Upper lobe of right lung (tissue), 1 donor: ENCODE results near the gene PON2. TPM values are rescaled to one million over a fixed set of nuclear protein-coding genes. Genes with fewer than 3 reads are reported as not detected.
A peak's percentile ranks its signal among the peaks of the same experiment; 100 is the strongest.

Experiments used
- ATAC-seq: fragments of 200-7000 bp; cut with Tn5 transposase; one replicate; pipeline ENCODE4 v1.9.1; 2020; ENCODE audit warnings: mild to moderate bottlenecking, moderate library complexity
- DNase-seq: peaks from one replicate; pipeline ENCODE4 v3.0.0-alpha.2; 2020
- H3K27ac ChIP-seq: fragments of 200-600 bp; one replicate; pipeline ENCODE4 v1.8.0; 2022
- H3K27me3 ChIP-seq: fragments of 200-600 bp; one replicate; pipeline ENCODE4 v1.8.0; 2022; ENCODE audit warnings: mild to moderate bottlenecking
- H3K36me3 ChIP-seq: fragments of 200-600 bp; one replicate; pipeline ENCODE4 v1.8.0; 2022
- H3K4me1 ChIP-seq: fragments of 200-600 bp; one replicate; pipeline ENCODE4 v1.8.0; 2022
- H3K4me3 ChIP-seq: fragments of 200-600 bp; one replicate; pipeline ENCODE4 v1.8.0; 2022; ENCODE audit warnings: mild to moderate bottlenecking
- H3K9me3 ChIP-seq: fragments of 200-600 bp; one replicate; pipeline ENCODE4 v1.8.0; 2022
- intact Hi-C: fragments of 100-400 bp; cut with DNase I; formaldehyde crosslinking; loops from one replicate; pipeline ENCODE4 v1.11.0; 2022
- total RNA-seq: library from RNA; stranded (reverse); fragmentation: NEBNext Ultra II Directional; extraction: Animal tissue kit (Norgen Biotek cat#: 25700); gene quantifications from one replicate; pipeline ENCODE4 v1.2.1, GENCODE V29; 2021
- TF ChIP-seq, protein P1 (sequence below): fragments of 200-600 bp; IDR thresholded peaks from one replicate; pipeline ENCODE4 v1.8.0; 2022; ENCODE audit warnings: antibody characterized with exemption
- donor health status: DM: no; HTN: yes; CAD: no; lungs with severe emphysema.

The PON2 gene
- total RNA-seq, 1 donor from 2014 or later: 193 TPM

DNA sequence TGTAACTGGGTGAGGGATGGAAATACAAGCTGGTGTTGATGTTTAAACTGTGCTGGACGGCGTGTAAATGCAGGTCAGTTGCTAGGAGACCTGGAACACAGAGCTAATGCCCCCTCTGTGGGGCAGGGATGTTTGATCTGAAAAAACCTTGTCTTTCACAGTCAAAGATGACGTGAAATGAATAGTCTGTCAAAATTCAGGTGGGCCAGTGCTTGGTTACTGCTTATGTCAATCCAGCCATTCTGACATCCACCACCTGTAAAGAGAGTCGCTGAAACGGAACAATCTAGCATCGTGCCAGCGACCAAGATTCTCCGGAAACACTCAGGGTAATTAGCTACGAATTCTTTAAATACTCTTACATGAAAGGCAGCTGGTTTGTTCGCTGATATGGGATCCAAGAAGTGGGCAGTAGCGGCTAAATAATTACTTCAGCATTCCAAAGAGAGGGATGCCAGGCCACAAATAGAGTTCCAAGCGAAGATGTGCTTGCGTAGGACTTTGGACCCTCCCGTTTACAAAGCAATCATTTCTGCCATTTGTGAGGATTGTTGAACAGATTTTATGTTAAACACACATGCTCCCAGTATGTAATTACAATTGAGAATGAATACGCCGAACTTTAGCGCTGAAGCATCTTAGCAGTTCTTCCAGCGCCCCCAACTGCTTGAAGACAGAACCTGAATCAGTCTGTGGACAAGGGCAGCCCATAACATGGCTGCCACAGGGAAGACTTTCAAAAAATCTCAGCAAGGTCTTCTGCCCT lies 43.6 kb upstream of the PON2 start:
- Histone ChIP-seq H3K36me3 (no peaks in the 10 kb centered on the region), H3K27me3 (no peaks in the 10 kb centered on the region), H3K4me3 (peak overlapping the region; percentile 23), H3K27ac (no peak overlapping the region), H3K4me1 (no peaks in the 10 kb centered on the region), H3K9me3 (no peaks in the 10 kb centered on the region)
- DNase-seq (no peak), ATAC-seq (peak; percentile 78)
- TF ChIP-seq, protein P1, sequence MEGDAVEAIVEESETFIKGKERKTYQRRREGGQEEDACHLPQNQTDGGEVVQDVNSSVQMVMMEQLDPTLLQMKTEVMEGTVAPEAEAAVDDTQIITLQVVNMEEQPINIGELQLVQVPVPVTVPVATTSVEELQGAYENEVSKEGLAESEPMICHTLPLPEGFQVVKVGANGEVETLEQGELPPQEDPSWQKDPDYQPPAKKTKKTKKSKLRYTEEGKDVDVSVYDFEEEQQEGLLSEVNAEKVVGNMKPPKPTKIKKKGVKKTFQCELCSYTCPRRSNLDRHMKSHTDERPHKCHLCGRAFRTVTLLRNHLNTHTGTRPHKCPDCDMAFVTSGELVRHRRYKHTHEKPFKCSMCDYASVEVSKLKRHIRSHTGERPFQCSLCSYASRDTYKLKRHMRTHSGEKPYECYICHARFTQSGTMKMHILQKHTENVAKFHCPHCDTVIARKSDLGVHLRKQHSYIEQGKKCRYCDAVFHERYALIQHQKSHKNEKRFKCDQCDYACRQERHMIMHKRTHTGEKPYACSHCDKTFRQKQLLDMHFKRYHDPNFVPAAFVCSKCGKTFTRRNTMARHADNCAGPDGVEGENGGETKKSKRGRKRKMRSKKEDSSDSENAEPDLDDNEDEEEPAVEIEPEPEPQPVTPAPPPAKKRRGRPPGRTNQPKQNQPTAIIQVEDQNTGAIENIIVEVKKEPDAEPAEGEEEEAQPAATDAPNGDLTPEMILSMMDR: peak; percentile 48
- intact Hi-C loops: no loop called here

DNA sequence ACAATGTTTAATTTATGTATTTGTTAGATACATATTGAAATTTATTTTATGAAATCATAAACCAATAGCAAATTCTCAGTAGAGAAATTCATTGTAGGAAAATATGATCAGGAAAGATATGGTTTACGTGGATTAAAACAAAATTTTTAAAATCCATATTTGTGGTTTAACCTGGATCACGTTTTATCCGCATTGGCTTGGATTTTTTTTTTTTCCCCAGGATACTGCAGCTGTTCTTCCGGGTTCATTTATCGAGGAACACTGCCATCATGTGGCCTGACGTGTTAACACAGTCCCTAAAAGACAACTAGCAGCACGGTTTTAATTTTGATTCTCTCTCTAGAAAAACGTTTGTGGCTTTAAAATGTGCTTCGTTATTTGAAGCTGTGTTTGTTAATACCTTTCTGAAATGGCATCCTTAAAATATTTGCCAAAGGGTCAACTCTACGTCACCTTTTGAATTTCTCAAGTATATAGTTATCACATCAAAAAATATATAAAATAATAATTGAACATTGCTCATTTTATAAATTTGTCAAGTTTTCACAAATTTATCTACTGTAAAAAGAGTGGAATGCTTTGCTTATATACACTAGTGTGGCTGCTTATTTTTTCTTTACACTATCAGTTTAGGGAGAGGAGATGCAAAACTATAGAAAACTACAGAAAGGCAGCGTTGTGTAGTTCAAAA lies 42.2 kb upstream of the PON2 start:
- Histone ChIP-seq H3K27me3 (no peaks in the 10 kb centered on the region), H3K36me3 (no peaks in the 10 kb centered on the region), H3K27ac (no peak overlapping the region), H3K4me1 (no peaks in the 10 kb centered on the region), H3K9me3 (no peaks in the 10 kb centered on the region), H3K4me3 (no peak overlapping the region)
- ATAC-seq: peak; percentile 87
- no peak for DNase-seq
- TF ChIP-seq, protein P1: peak; percentile 86
- intact Hi-C loops: no loop called here

DNA sequence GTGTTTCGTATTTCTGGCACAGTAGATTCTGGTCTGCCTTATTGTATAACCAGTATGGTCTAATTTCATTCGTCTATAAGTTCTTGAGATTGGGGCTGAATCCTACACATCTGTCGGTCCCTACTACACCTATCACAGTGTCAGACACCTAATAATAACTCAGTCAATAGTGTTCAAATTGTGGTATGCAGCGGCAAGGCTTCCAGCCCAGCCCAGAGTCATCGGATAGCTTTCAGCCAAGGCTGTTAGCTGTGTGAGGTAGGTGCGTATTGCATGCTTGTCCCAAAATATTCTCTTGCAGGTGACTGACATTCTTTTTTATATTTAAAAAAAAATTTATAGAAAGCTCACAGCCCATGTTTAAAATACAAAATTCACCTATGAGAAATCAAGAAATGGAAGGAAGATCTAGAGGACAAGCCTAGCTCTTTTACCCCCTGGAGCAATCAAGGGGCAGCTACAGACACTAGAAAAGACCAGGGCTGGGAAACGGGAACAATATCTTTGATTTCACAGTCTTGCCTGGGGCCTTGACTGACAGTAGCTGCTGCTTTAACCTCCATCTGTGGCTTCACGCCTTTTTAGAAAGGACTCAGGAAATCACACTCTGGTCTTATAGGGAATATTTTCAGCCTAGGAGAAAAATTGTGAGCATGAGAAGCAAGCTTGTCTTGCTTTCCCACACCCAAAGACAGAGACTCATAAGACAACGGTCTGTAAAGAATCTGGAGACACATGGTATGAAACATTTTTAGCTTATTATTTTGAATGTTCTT lies 41.4 kb upstream of the PON2 start:
- TF ChIP-seq, protein P1: no peak
- intact Hi-C loops: no loop called here

DNA sequence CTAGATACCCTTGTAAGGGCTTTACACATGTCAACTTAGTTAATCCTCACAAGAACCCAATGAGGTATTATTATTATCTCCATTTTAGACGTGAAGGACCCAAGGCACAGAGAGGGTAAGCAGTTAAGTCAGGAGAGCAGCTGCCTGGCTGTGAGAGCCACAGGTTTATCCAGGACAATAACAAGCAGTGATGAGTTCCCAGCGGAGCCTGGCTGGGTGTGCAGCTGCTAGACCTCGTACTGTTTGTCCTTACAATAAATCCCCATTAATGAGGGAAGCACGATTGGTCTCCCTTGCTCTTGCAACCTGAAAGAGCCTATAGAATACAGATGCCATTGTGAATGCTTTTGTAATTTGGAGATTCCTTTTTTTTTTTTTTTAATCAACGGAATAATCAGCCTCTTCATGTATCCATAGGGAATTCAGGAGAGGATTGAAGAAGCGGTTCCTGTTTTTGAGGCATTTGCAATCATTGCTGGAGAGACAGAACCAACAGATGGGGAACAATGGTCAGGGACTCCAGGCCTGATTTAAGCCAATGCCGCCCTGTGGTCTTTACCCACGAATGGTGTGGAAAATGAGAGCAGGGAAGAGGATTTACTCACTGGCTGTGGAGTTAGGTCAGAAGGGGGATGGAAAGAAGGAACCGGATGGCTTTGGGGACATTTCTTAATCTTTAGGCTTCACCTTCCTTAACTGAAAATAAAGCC lies 38.6 kb upstream of the PON2 start:
- TF ChIP-seq, protein P1: no peak
- intact Hi-C loops: no loop called here
- no peak for ATAC-seq
- Histone ChIP-seq H3K9me3 (no peaks in the 10 kb centered on the region), H3K36me3 (no peaks in the 10 kb centered on the region), H3K4me1 (peaks cover 6% of the 10 kb centered on the region), H3K4me3 (no peak overlapping the region), H3K27ac (no peak overlapping the region), H3K27me3 (no peaks in the 10 kb centered on the region)
- no peak for DNase-seq

More for the DNA sequence above, 41.4 kb upstream of the PON2 start:
- no peak overlapping the region for H3K4me3 ChIP-seq
- no peak overlapping the region for H3K27ac ChIP-seq
- ATAC-seq: peak; percentile 35
- no peaks in the 10 kb centered on the region for H3K9me3 ChIP-seq
- no peaks in the 10 kb centered on the region for H3K36me3 ChIP-seq
- no peak for DNase-seq
- no peaks in the 10 kb centered on the region for H3K4me1 ChIP-seq
- no peaks in the 10 kb centered on the region for H3K27me3 ChIP-seq

DNA sequence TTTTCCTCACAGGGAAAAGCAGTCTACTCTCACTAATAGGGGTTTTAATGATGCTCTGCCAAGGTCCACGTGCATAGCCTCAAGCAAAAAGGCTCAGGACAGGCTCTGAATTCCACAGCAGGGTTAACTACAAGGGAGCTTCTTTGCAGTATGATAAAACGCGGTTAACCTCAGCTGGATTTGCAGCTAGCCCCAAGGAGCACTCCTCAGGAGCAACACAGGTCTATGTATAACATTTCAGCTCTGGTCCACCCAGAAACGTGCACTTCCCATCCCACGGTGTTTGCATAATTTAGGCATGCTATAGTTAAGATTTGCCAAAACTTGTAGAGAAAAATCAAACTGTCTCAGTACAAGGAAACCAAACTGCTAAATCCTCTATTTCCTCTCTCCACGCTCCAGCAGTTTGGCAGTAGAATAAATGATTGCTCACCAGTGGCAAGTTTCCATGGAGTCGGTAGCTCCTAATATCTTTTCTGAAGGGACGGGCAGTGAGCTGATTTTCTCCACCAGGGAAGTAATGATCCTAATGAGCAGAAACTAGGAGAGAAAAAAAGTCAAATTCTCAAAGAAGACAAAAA lies 37.8 kb upstream of the PON2 start:
- DNase-seq: no peak
- no peaks in the 10 kb centered on the region for H3K36me3 ChIP-seq

More for the DNA sequence above, 37.8 kb upstream of the PON2 start:
- H3K27me3 ChIP-seq: no peaks in the 10 kb centered on the region
- intact Hi-C loops: no loop called here
- no peak for ATAC-seq
- H3K9me3 ChIP-seq: no peaks in the 10 kb centered on the region
- peaks cover 6% of the 10 kb centered on the region for H3K4me1 ChIP-seq
- TF ChIP-seq, protein P1: no peak
- H3K27ac ChIP-seq: no peak overlapping the region
- no peak overlapping the region for H3K4me3 ChIP-seq
